K562 (cell line): ENCODE data around the gene SLAMF7. TPM values are rescaled to one million over a fixed set of nuclear protein-coding genes. Genes with fewer than 3 reads are reported as not detected.
A peak's percentile ranks its signal among the peaks of the same experiment; 100 is the strongest.

Experiments used
- CHD2 ChIP-seq: IDR thresholded peaks from 2 replicates; pipeline ENCODE4 v1.6.1; 2011; ENCODE audit warnings: low read depth, low read length
- COPS2 ChIP-seq: fragments of 450-650 bp; conservative IDR thresholded peaks from 2 replicates; pipeline ENCODE4 v1.6.1; 2016; ENCODE audit warnings: mild to moderate bottlenecking, moderate library complexity
- DEAF1 ChIP-seq: fragments of 450-650 bp; formaldehyde crosslinking; IDR thresholded peaks from 2 replicates; pipeline ENCODE4 v1.4.0; 2020; ENCODE audit warnings: mild to moderate bottlenecking, moderate library complexity
- KLF1 ChIP-seq: fragments of 450-650 bp; IDR thresholded peaks from 2 replicates; pipeline ENCODE4 v1.6.1; 2016; ENCODE audit warnings: missing genetic modification characterization, missing compliant biosample characterization
- RBFOX2 ChIP-seq: fragments of 200-400 bp; formaldehyde crosslinking; IDR thresholded peaks from 2 replicates; pipeline ENCODE4 v1.6.1; 2017; ENCODE audit warnings: low read depth, mild to moderate bottlenecking, low read length, moderate library complexity
- YY1 ChIP-seq, 3 experiments: IDR thresholded peaks; 2 replicates each; pipeline ENCODE4 v1.6.1; 2011; ENCODE audit warnings: low read length in 2 of 3, mild to moderate bottlenecking in 2 of 3, moderate library complexity in 2 of 3, borderline replicate concordance in 1 of 3, control low read depth in 1 of 3, low read depth in 1 of 3; ENCODE audit not compliant: insufficient read depth in 3 of 3, insufficient replicate concordance in 2 of 3, control insufficient read depth in 1 of 3, insufficient read length in 1 of 3; ENCODE audit errors: extremely low read depth in 1 of 3
- ZNF140 ChIP-seq: fragments of 250-450 bp; sonication (Bioruptor Pico); IDR thresholded peaks from 2 replicates; pipeline ENCODE4 v1.8.0; 2021; ENCODE audit warnings: moderate library complexity, mild to moderate bottlenecking, inconsistent platforms
- ZNF436 ChIP-seq: fragments of 250-450, 450-650 bp; sonication (Bioruptor Pico); formaldehyde crosslinking; IDR thresholded peaks from 2 replicates; pipeline ENCODE4 v1.7.0; 2020; ENCODE audit warnings: mild to moderate bottlenecking
- polyA plus RNA-seq, 8 experiments: library from polyadenylated mRNA; depleted of rRNA in 4 of 8; stranded (reverse) in 5 of 8; unstranded in 3 of 8; fragments of >200 nt; fragmentation: Nextera tagmentation in 2 of 8; fragmentation: Illumina TruSeq in 1 of 8; extraction: Ambion mirVana in 2 of 8; extraction: Trizol in 1 of 8; gene quantifications; 2 replicates each; pipeline versions ENCODE4 v1.2.1 to v1.2.3, GENCODE V29; 2011 to 2014; ENCODE audit warnings: inconsistent platforms in 1 of 8, missing spikeins in 1 of 8
- total RNA-seq, 7 experiments: library from RNA; depleted of rRNA in 6 of 7; stranded (reverse); fragments of >200 nt in 6 of 7; fragmentation: Illumina TruSeq in 2 of 7; extraction: Trizol in 2 of 7; gene quantifications; 2 replicates each; pipeline versions ENCODE4 v1.2.1 to v1.2.3, GENCODE V29; 2011 to 2021; ENCODE audit warnings: low replicate concordance in 1 of 7
- TF ChIP-seq, protein P1 (sequence below): sonication (generic); formaldehyde crosslinking; IDR thresholded peaks from 2 replicates; pipeline ENCODE4 v1.8.1; 2023; ENCODE audit warnings: mild to moderate bottlenecking, missing genetic modification reagents

SLAMF7 gene
- total and polyA plus RNA-seq, 9 of the 15 experiments (the other 6 are each of a cell fraction or from before 2014, with no cell fraction given), result 0.11 to 1.2 (median 0.22) TPM; not detected in 2

DNA sequence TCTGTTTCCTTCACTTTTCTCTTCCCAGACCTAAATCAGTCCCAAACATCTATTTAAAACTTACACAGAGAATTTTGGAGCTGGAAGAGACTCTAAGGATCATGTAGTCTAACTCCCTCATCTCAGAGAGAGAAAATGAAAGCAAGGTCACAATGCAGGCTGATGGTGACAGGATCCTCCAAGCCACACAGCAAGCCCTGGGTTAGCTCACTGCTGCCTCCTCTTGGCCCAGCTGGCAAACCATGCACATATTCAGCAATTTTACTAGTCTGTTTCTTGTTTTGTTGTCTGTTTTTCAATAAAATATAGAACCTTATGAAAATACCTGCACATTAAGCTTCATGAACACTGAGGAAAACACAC, 29.2 kb downstream of the SLAMF7 start (continued):
- TF ChIP-seq KLF1 (no peak), ZNF436 (CRISPR knock-in tag) (no peak), COPS2 (no peak), RBFOX2 (no peak), CHD2 (no peak), ZNF140 (CRISPR knock-in tag) (no peak), DEAF1 (CRISPR knock-in tag) (peak; percentile 80), YY1 (IDR thresholded peaks at IDR 0.05; ENCODE audit: borderline replicate concordance in 1 of 3, control insufficient read depth in 1 of 3, extremely low read depth in 1 of 3, insufficient read depth in 3 of 3, insufficient read length in 1 of 3, insufficient replicate concordance in 2 of 3, low read depth in 1 of 3, low read length in 2 of 3) (peak in 2 of 3 experiments; percentile 76 to 81)
- TF ChIP-seq, protein P1, sequence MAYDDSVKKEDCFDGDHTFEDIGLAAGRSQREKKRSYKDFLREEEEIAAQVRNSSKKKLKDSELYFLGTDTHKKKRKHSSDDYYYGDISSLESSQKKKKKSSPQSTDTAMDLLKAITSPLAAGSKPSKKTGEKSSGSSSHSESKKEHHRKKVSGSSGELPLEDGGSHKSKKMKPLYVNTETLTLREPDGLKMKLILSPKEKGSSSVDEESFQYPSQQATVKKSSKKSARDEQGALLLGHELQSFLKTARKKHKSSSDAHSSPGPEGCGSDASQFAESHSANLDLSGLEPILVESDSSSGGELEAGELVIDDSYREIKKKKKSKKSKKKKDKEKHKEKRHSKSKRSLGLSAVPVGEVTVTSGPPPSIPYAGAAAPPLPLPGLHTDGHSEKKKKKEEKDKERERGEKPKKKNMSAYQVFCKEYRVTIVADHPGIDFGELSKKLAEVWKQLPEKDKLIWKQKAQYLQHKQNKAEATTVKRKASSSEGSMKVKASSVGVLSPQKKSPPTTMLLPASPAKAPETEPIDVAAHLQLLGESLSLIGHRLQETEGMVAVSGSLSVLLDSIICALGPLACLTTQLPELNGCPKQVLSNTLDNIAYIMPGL (CRISPR knock-in tag), result no peak
